Adrenal gland (tissue), 12 donors: ENCODE results near the gene RUNX1. TPM values are rescaled to one million over a fixed set of nuclear protein-coding genes. Genes with fewer than 3 reads are reported as not detected.

Experiments used
- DNase-seq, 7 donors: peaks; one replicate each; pipeline ENCODE4 v3.0.0-alpha.2; 2019 to 2020
- H3K27ac ChIP-seq, 5 donors: fragments of 200-600 bp; sonication (generic) in 4 of 5; 1 replicate in 3 of 5; 2 replicates in 2 of 5; pipeline versions ENCODE4 v1.5.1 to v1.8.0; 2016 to 2020; ENCODE audit warnings: mild to moderate bottlenecking in 1 of 5
- H3K27me3 ChIP-seq: fragments of 200-600 bp; 2 replicates; pipeline ENCODE4 v1.8.0; 2021
- H3K36me3 ChIP-seq, 2 donors: fragments of 200-600 bp; replicated peaks in 1 of 2; 1 replicate in 1 of 2; 2 replicates in 1 of 2; pipeline versions ENCODE4 v1.5.1 to v1.8.0; 2018 to 2022
- H3K4me1 ChIP-seq, 2 donors: fragments of 200-600 bp; replicated peaks in 1 of 2; 1 replicate in 1 of 2; 2 replicates in 1 of 2; pipeline versions ENCODE4 v1.5.1 to v1.8.0; 2018 to 2021
- H3K4me3 ChIP-seq, 4 donors: fragments of 200-600 bp; sonication (generic) in 3 of 4; one replicate each; pipeline ENCODE4 v1.5.1; 2016 to 2018
- H3K9me3 ChIP-seq, 3 donors: fragments of 200-600 bp; sonication (generic) in 1 of 3; replicated peaks in 1 of 3; 1 replicate in 2 of 3; 2 replicates in 1 of 3; pipeline versions ENCODE4 v1.5.1 to v1.8.0; 2016 to 2021
- CTCF ChIP-seq, 6 experiments: fragments of 450-650 bp in 4 of 6; fragments of 200-600 bp in 2 of 6; sonication (generic) in 1 of 6; IDR thresholded peaks; 1 replicate in 5 of 6; 2 replicates in 1 of 6; pipeline versions ENCODE4 v1.5.1 to v1.8.0; 2016 to 2021; ENCODE audit warnings: antibody characterized with exemption in 6 of 6, mild to moderate bottlenecking in 2 of 6, moderate library complexity in 1 of 6
- POLR2A ChIP-seq, 2 donors: fragments of 450-650 bp; IDR thresholded peaks; one replicate each; pipeline ENCODE4 v1.6.1; 2017; ENCODE audit warnings: antibody characterized with exemption in 2 of 2, mild to moderate bottlenecking in 2 of 2, moderate library complexity in 1 of 2
- WGBS, 4 donors: extraction: QIAGEN DNeasy Blood & Tissue Kit in 2 of 4; methylation state at CpG; one replicate each; pipeline versions ENCODE4 v1.1.5 to v1.1.7; 2013 to 2017; 5-methylcytosine and 5-hydroxymethylcytosine counted together
- intact Hi-C, 2 donors: fragments of 100-400 bp; cut with DNase I; formaldehyde crosslinking; loops; one replicate each; pipeline versions ENCODE4 v1.14.1 to v1.15.0; 2022 to 2023
- polyA plus RNA-seq, 3 donors: library from polyadenylated mRNA; stranded (reverse); fragments of 200-250 nt in 2 of 3; fragments of 350-450 nt in 1 of 3; fragmentation: Illumina TruSeq in 1 of 3; extraction: RNeasy Lipid Tissue Mini Kit (QIAGEN cat#74804) in 1 of 3; gene quantifications; one replicate each; pipeline ENCODE4 v1.2.3, GENCODE V29; 2013 to 2014
- total RNA-seq, 9 donors: library from RNA; depleted of rRNA in 4 of 9; stranded (reverse); fragments of >200 nt in 4 of 9; fragments of 120-200 nt in 1 of 9; fragmentation: NEBNext Ultra II Directional in 1 of 9; extraction: Animal tissue kit (Norgen Biotek cat#: 25700) in 1 of 9; gene quantifications; one replicate each; pipeline versions ENCODE4 v1.1.0 to v1.2.4, GENCODE V29; 2013 to 2023
- donor health status: healthy with polysubstance abuse.
- donor health status: Bipolar disorder and iron deficiency.
- donor health status: DM: yes; HTN: yes; CAD: no.
- donor health status: DM: no; HTN: no; CAD: no.
- donor health status: DM: no; HTN: no; CAD: no.
- donor health status: DM: yes; HTN: yes; CAD: no.

The RUNX1 gene
- total and polyA plus RNA-seq, 12 donors = 0.83 to 27.2 (median 8.2) TPM

- H3K4me3 ChIP-seq = no peak overlapping the region
- DNase-seq = no peak
- H3K4me1 ChIP-seq = no peaks in the 10 kb centered on the region
- 86 to 96% (median 91%) methylated on average over 3 of the region's 3 CpGs for WGBS, 4 donors
- no peaks in the 10 kb centered on the region for H3K36me3 ChIP-seq
- H3K9me3 ChIP-seq = no peaks in the 10 kb centered on the region
- intact Hi-C loops = no loop called here
- no peak overlapping the region for H3K27ac ChIP-seq
- no peak for TF ChIP-seq POLR2A (IDR thresholded peaks at IDR 0.05)
- no peak for TF ChIP-seq CTCF (IDR thresholded peaks at IDR 0.05)
- H3K27me3 ChIP-seq = no peaks in the 10 kb centered on the region
These were observed 284.3 kb downstream of the RUNX1 start for GRCh38 chr21:34764715-34765284.

GRCh38 chr21:34762786-34763185 is 286.3 kb downstream of the RUNX1 start:
- Histone ChIP-seq H3K36me3 (no peaks in the 10 kb centered on the region), H3K4me1 (no peaks in the 10 kb centered on the region), H3K4me3 (no peak overlapping the region), H3K27ac (no peak overlapping the region), H3K27me3 (no peaks in the 10 kb centered on the region), H3K9me3 (no peaks in the 10 kb centered on the region)
- TF ChIP-seq CTCF (IDR thresholded peaks at IDR 0.05) = no peak
- TF ChIP-seq POLR2A (IDR thresholded peaks at IDR 0.05) = no peak
- no peak for DNase-seq
- 95 to 100% (median 96%) methylated on average over 1 of the region's 1 CpG for whole genome bisulfite sequencing, 4 donors
- intact Hi-C loops = no loop called here

GRCh38 chr21:34761758-34762330 is 287.3 kb downstream of the RUNX1 start:
- Histone ChIP-seq H3K27me3 (no peaks in the 10 kb centered on the region), H3K4me1 (no peaks in the 10 kb centered on the region), H3K36me3 (no peaks in the 10 kb centered on the region), H3K4me3 (no peak overlapping the region), H3K27ac (no peak overlapping the region), H3K9me3 (no peaks in the 10 kb centered on the region)
- no peak for DNase-seq
- TF ChIP-seq CTCF (IDR thresholded peaks at IDR 0.05) (no peak), POLR2A (IDR thresholded peaks at IDR 0.05) (no peak)
- WGBS, 4 donors = 46 to 61% (median 54%) methylated on average over 2 of the region's 2 CpGs
- intact Hi-C loops = no loop called here

GRCh38 chr21:34754690-34755647 is 294.1 kb downstream of the RUNX1 start:
- H3K27me3 ChIP-seq = no peaks in the 10 kb centered on the region
- no peak for DNase-seq
- no peak overlapping the region for H3K4me3 ChIP-seq
- H3K9me3 ChIP-seq = no peaks in the 10 kb centered on the region
- TF ChIP-seq POLR2A (IDR thresholded peaks at IDR 0.05) (no peak), CTCF (IDR thresholded peaks at IDR 0.05) (no peak)
- WGBS, 4 donors = 77 to 83% (median 78%) methylated on average over 19 of the region's 19 CpGs
- H3K27ac ChIP-seq = no peak overlapping the region
- intact Hi-C loops = no loop called here
- no peaks in the 10 kb centered on the region for H3K4me1 ChIP-seq
- H3K36me3 ChIP-seq = no peaks in the 10 kb centered on the region
